H4 (cell line): ENCODE results near the gene GPR52. TPM values are rescaled to one million over a fixed set of nuclear protein-coding genes. Genes with fewer than 3 reads are reported as not detected.
A peak's percentile ranks its signal among the peaks of the same experiment; 100 is the strongest.
"Not testable (repeated sequence)": the region's sequence is repeated elsewhere in the genome, so short reads cannot be mapped to it uniquely, and the experiment has no call there.

Experiments used
- DNase-seq: peaks from one replicate; pipeline ENCODE4 v3.0.0-alpha.2; 2015; ENCODE audit warnings: low spot score
- total RNA-seq: library from RNA; depleted of rRNA; stranded (reverse); fragments of >200 nt; shearing (Covaris generic); gene quantifications from 2 replicates; pipeline ENCODE4 v1.2.3, GENCODE V29; 2014; rRNA removed

Gene GPR52
- total RNA-seq, result not detected in 2 replicates

GRCh38 chr1:174447866-174448530 is at the start of gene GPR52:
Gene GPR52 (plus strand): TSS chr1:174447964. CDS start chr1:174448112, 148 bp downstream.
- no peak for DNase-seq

- peak; percentile 87 for DNase-seq
Measured at GRCh38 chr1:174398246-174398645, 49.5 kb upstream of the GPR52 start.

DNA sequence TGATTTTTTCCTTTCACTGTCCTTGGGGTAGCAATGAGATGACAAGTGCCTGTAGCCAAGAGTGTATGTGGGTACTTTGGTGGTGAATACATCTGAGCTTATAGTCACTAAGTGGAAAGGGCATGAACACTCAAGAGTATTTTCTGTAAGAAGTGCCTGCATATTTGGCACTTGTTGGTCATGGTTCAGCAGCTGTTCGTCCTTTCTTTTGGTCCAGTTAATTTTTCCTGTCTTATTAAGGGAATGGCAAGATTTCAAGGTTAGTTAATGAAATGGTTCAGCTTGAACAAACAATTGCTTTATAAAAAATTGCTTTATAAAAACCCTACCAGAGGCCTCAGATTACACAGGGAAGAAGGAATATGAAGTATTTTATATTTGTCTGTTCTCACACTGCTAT is 48.6 kb upstream of the GPR52 start:
- no peak for DNase-seq

DNA sequence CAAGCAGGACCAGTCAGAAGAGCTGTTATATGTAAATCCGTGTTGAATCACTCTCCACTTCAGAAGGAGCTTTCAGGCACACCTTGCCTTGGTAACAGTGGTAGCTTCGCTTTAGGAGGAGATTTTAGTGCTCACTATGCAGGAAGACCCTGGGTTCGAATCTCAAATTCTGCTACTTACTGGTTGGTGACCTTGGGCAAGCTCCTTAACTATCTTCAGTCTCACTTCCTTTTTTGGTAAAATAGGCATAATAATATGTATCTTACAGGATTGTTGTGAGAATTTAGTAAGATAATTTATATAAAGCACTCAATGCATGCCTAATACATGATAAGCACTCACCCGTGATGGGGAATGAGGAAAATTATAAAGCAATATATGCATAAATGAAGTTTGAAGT is 46.7 kb upstream of the GPR52 start:
- DNase-seq, result no peak

DNA sequence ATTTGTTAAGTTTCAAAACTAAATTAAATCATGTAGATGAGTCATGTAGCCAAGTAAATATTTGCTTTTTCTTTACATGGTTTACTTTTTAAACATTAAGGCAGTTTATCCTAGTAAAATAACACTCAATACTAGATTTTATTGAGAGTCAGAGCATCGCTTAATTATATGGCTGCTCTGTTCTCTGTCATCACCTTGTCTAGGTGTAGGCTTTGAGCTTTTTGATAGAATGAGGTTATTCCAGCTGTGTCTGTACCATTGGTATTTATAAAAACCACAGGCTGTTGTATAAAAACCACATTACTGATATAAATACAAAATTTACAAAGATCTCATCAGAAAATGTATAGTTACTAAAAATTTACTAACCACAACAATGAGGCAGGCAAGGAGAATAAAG is 42.5 kb upstream of the GPR52 start:
- DNase-seq, result no peak

- DNase-seq, result no peak
Measured at GRCh38 chr1:174406421-174406820, 41.3 kb upstream of the GPR52 start.

- no peak for DNase-seq
Measured at GRCh38 chr1:174407665-174408064, 40.1 kb upstream of the GPR52 start.

DNA sequence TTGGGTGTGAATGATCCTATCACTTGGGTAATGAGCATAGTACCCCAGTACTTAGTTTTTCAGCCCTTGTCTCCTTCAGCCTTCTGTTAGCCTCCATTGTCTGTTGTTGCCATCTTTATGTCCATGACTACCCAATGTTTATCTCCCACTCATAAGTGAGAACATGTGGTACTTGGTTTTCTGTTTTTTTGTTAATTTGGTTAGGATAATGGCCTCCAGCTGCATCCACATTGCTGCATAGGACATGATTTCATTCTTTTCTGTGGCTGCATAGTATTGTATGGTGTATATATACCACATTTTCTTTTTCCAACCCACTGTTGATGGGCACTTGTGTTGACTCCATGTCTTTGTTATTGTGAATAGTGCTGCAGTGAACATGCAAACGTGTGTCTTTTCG is 39.6 kb upstream of the GPR52 start:
- no peak for DNase-seq

GRCh38 chr1:174409801-174410200 is 38.0 kb upstream of the GPR52 start:
- not testable (repeated sequence) for DNase-seq

- DNase-seq, result peak; percentile 19
Measured at GRCh38 chr1:174413632-174414031, 34.1 kb upstream of the GPR52 start.

GRCh38 chr1:174414203-174414602 is 33.6 kb upstream of the GPR52 start:
- no peak for DNase-seq

DNA sequence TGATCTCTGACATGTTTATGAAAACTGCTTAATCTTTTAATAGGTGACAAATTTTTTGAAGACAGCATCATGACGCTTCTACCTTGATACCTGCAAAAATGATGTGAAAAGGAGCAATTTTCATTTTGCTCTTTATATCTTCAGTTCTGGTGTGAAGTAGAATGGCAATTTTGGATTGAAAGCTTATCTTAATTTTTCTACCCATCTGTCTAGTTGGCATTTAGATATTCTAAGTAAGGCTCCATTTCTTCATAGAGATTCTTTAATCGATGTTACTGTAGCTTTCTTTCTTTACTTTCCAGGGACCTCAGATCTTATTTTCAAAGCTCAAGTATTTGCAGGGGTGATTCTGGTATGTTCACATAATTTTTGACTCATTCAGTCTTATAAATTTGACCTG is 32.3 kb upstream of the GPR52 start:
- no peak for DNase-seq

- DNase-seq, result no peak
Measured at GRCh38 chr1:174417921-174418320, 29.8 kb upstream of the GPR52 start.

- no peak for DNase-seq
Measured at GRCh38 chr1:174425121-174425520, 22.6 kb upstream of the GPR52 start.

GRCh38 chr1:174426153-174426552 is 21.6 kb upstream of the GPR52 start:
- no peak for DNase-seq

DNA sequence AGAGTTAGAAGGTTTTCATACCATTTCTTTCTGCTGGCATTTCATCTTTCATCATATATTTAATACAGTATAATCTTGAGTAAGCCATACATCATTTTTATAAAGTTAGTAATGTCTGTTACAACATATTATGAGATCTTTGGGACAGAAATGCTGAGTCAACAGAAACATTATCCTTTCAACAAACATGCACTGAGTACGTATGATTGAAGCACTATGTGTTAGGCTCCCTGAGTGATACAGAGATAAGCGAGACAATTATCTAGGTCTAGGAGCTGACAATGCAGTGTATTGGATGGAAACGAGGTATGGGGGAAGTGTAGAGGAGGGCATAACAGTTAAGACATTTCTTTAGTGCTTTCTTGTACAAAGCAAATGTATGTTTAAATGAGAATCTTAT is 19.7 kb upstream of the GPR52 start:
- no peak for DNase-seq

DNA sequence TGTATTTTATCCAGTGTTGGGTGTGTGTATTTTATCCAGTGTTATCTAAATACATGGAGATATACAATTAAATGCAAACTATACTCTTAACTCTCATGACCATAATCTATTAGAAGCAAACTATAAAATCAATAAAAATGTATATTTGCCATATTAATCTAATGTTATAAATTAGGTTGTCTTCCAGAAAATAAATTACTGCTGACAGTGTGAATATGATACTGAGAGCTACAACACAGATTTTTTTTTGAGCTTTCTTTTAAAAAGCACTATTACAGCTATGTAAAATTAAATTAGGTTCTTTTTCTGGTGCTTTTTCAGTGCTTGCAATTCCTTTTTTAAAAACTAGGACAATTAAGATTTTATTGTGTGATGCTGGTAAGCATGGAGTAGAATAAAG is 19.0 kb upstream of the GPR52 start:
- no peak for DNase-seq

GRCh38 chr1:174433451-174433850 is 14.3 kb upstream of the GPR52 start:
- DNase-seq, result no peak

- DNase-seq, result no peak
Measured at GRCh38 chr1:174445351-174445750, 2.4 kb upstream of the GPR52 start.

GRCh38 chr1:174445817-174446216 is 1.9 kb upstream of the GPR52 start:
- no peak for DNase-seq

DNA sequence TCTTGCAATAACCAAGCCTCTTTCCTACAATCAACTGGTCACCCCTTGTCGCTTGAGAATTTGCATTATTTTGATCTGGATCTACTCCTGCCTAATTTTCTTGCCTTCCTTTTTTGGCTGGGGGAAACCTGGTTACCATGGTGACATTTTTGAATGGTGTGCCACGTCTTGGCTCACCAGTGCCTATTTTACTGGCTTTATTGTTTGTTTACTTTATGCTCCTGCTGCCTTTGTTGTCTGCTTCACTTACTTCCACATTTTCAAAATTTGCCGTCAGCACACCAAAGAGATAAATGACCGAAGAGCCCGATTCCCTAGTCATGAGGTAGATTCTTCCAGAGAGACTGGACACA is 743 bp downstream of the GPR52 start:
- no peak for DNase-seq

GRCh38 chr1:174448974-174449373 is 1.2 kb downstream of the GPR52 start:
- DNase-seq, result no peak

GRCh38 chr1:174451408-174451807 is 3.6 kb downstream of the GPR52 start:
- no peak for DNase-seq

GRCh38 chr1:174465855-174466254 is 18.1 kb downstream of the GPR52 start:
- DNase-seq, result no peak
